BE2C (cell line): ENCODE measurements around the gene TRIP4.
"Not testable (repeated sequence)": the region's sequence is repeated elsewhere in the genome, so short reads cannot be mapped to it uniquely, and the experiment has no call there.

ENCODE experiments used
- DNase-seq: peaks from one replicate; pipeline ENCODE4 v3.0.0-alpha.2; 2020
- H3K27me3 ChIP-seq: fragments of 250-450 bp; sonication (Bioruptor Pico); 2 replicates; pipeline ENCODE4 v1.5.1; 2020; ENCODE audit warnings: mild to moderate bottlenecking
- H3K36me3 ChIP-seq: fragments of 250-450 bp; sonication (Bioruptor Pico); 2 replicates; pipeline ENCODE4 v1.5.1; 2020; ENCODE audit warnings: mild to moderate bottlenecking
- H3K4me1 ChIP-seq: fragments of 250-450 bp; sonication (Bioruptor Pico); 2 replicates; pipeline ENCODE4 v1.5.1; 2020
- H3K4me3 ChIP-seq: 2 replicates; pipeline ENCODE4 v1.5.1; 2011; ENCODE audit warnings: low read depth, low read length
- H3K9me3 ChIP-seq: fragments of 250-450 bp; sonication (Bioruptor Pico); 2 replicates; pipeline ENCODE4 v1.5.1; 2020
- CTCF ChIP-seq: IDR thresholded peaks from 2 replicates; pipeline ENCODE4 v1.5.1; 2012; ENCODE audit warnings: mild to moderate bottlenecking, low read depth, low read length

TRIP4 gene

GRCh38 chr15:64379216-64379960 is 8.2 kb upstream of the TRIP4 start:
- H3K4me3 ChIP-seq = peak overlapping the region; percentile 86
- H3K4me1 ChIP-seq = no peaks in the 10 kb centered on the region
- no peaks in the 10 kb centered on the region for H3K9me3 ChIP-seq
- peaks cover 32% of the 10 kb centered on the region for H3K36me3 ChIP-seq
- H3K27me3 ChIP-seq = no peaks in the 10 kb centered on the region
- no peak for TF ChIP-seq CTCF
- DNase-seq = no peak

GRCh38 chr15:64380130-64380870 is 7.3 kb upstream of the TRIP4 start:
- DNase-seq, H3K4me1 ChIP-seq: not testable (repeated sequence)
- peaks cover 25% of the 10 kb centered on the region for H3K36me3 ChIP-seq

GRCh38 chr15:64381000-64381751 is 6.5 kb upstream of the TRIP4 start, which contains the start of gene PCLAF:
TSS of gene PCLAF (minus strand) at chr15:64381441. CDS start at chr15:64381371, 70 bp downstream.
- Histone ChIP-seq H3K9me3 (no peaks in the 10 kb centered on the region), H3K4me1 (no peaks in the 10 kb centered on the region), H3K36me3 (peaks cover 17% of the 10 kb centered on the region), H3K27me3 (no peaks in the 10 kb centered on the region), H3K4me3 (peak within 1 kb of the TSS; percentile 86)
- DNase-seq = peak; percentile 98
- no peak for TF ChIP-seq CTCF

More at GRCh38 chr15:64380130-64380870, 7.3 kb upstream of the TRIP4 start:
- H3K27me3 ChIP-seq, H3K9me3 ChIP-seq: not testable (repeated sequence)
- H3K4me3 ChIP-seq = peak overlapping the region; percentile 86

GRCh38 chr15:64383760-64384159 is 3.9 kb upstream of the TRIP4 start:
- H3K4me3 ChIP-seq = no peak overlapping the region
- H3K36me3 ChIP-seq = no peaks in the 10 kb centered on the region
- TF ChIP-seq CTCF = no peak
- H3K9me3 ChIP-seq = no peaks in the 10 kb centered on the region
- no peaks in the 10 kb centered on the region for H3K27me3 ChIP-seq
- no peaks in the 10 kb centered on the region for H3K4me1 ChIP-seq
- DNase-seq = no peak

- TF ChIP-seq CTCF = no peak
- DNase-seq = no peak
- Histone ChIP-seq H3K4me3 (no peak overlapping the region), H3K36me3 (no peaks in the 10 kb centered on the region), H3K9me3 (no peaks in the 10 kb centered on the region), H3K4me1 (no peaks in the 10 kb centered on the region), H3K27me3 (no peaks in the 10 kb centered on the region)
Measured at GRCh38 chr15:64386291-64386690, 1.3 kb upstream of the TRIP4 start.

- H3K4me3 ChIP-seq = no peak overlapping the region; the same call in 1 of the 2 replicates
Measured at GRCh38 chr15:64389036-64389435, 1.4 kb downstream of the TRIP4 start.

GRCh38 chr15:64392471-64392870 is 4.8 kb downstream of the TRIP4 start:
- H3K36me3 ChIP-seq = peaks cover 18% of the 10 kb centered on the region
- H3K9me3 ChIP-seq, H3K27me3 ChIP-seq, H3K4me1 ChIP-seq, H3K4me3 ChIP-seq, DNase-seq: not testable (repeated sequence)

More at GRCh38 chr15:64389036-64389435, 1.4 kb downstream of the TRIP4 start:
- H3K27me3 ChIP-seq = no peaks in the 10 kb centered on the region
- no peaks in the 10 kb centered on the region for H3K4me1 ChIP-seq
- TF ChIP-seq CTCF = no peak
- H3K36me3 ChIP-seq = peaks cover 3% of the 10 kb centered on the region; the same call in 1 of the 2 replicates
- no peak for DNase-seq
- H3K9me3 ChIP-seq = no peaks in the 10 kb centered on the region
